ENCODE results near the gene VIL1.

The VIL1 gene

GRCh38 chr2:218476676-218477075 lies 57.8 kb downstream of the VIL1 start:
- no peak for TF ChIP-seq CTCF (IDR thresholded peaks at IDR 0.05; ENCODE audit: insufficient read depth, missing control alignments)
- DNase-seq (ENCODE audit: insufficient read length, low spot score): no peak
- FAIRE-seq: no peak

- DNase-seq (ENCODE audit: insufficient read length, low spot score) (no peak), FAIRE-seq (no peak)
- TF ChIP-seq CTCF (IDR thresholded peaks at IDR 0.05; ENCODE audit: insufficient read depth, missing control alignments): no peak
Measured at GRCh38 chr2:218477247-218477646, 58.3 kb downstream of the VIL1 start.

- FAIRE-seq (no peak), DNase-seq (ENCODE audit: insufficient read length, low spot score) (no peak)
- TF ChIP-seq CTCF (IDR thresholded peaks at IDR 0.05; ENCODE audit: insufficient read depth, missing control alignments): no peak
Measured at GRCh38 chr2:218478544-218478943, 59.6 kb downstream of the VIL1 start.

- DNase-seq (ENCODE audit: insufficient read length, low spot score) (no peak), FAIRE-seq (no peak)
- no peak for TF ChIP-seq CTCF (IDR thresholded peaks at IDR 0.05; ENCODE audit: insufficient read depth, missing control alignments)
Measured at GRCh38 chr2:218479595-218479994, 60.7 kb downstream of the VIL1 start.

GRCh38 chr2:218482651-218483050 lies 63.7 kb downstream of the VIL1 start:
- DNase-seq (ENCODE audit: insufficient read length, low spot score): no peak
- no peak for TF ChIP-seq CTCF (IDR thresholded peaks at IDR 0.05; ENCODE audit: insufficient read depth, missing control alignments)
- no peak for FAIRE-seq

- TF ChIP-seq CTCF (IDR thresholded peaks at IDR 0.05; ENCODE audit: insufficient read depth, missing control alignments): no peak
- FAIRE-seq: no peak
- DNase-seq (ENCODE audit: insufficient read length, low spot score): no peak
Measured at GRCh38 chr2:218485986-218486667, 67.2 kb downstream of the VIL1 start.

- no peak for DNase-seq (ENCODE audit: insufficient read length, low spot score)
- no peak for TF ChIP-seq CTCF (IDR thresholded peaks at IDR 0.05; ENCODE audit: insufficient read depth, missing control alignments)
- FAIRE-seq: no peak
Measured at GRCh38 chr2:218500501-218501060, 81.7 kb downstream of the VIL1 start.
